Smooth muscle cell (in vitro differentiated cells): Measurements from ENCODE around the gene ACTL7A. TPM values are rescaled to one million over a fixed set of nuclear protein-coding genes. Genes with fewer than 3 reads are reported as not detected.
"Not testable (repeated sequence)": the region's sequence is repeated elsewhere in the genome, so short reads cannot be mapped to it uniquely, and the experiment has no call there.

Experiments
- DNase-seq: peaks from one replicate; lab custom pipeline; 2025; ENCODE audit not compliant: unreplicated experiment; lab: John Stamatoyannopoulos, UW
- H2AFZ ChIP-seq: fragments of 200-600 bp; sonication (generic); 2 replicates; pipeline ENCODE4 v1.6.0; 2016; ENCODE audit warnings: antibody characterized with exemption, low read depth, mild to moderate bottlenecking
- H3F3A ChIP-seq: fragments of 200-600 bp; sonication (generic); 2 replicates; pipeline ENCODE4 v1.6.0; 2017; ENCODE audit warnings: antibody characterized with exemption, low read depth
- H3K27ac ChIP-seq: fragments of 200-600 bp; sonication (generic); 2 replicates; pipeline ENCODE4 v1.5.1; 2016; ENCODE audit warnings: low read depth, mild to moderate bottlenecking
- H3K27me3 ChIP-seq: fragments of 200-600 bp; sonication (generic); 2 replicates; pipeline ENCODE4 v1.6.1; 2016; ENCODE audit warnings: low read depth, mild to moderate bottlenecking
- H3K36me3 ChIP-seq: fragments of 200-600 bp; sonication (generic); 2 replicates; pipeline ENCODE4 v1.5.1; 2016; ENCODE audit warnings: low read depth
- H3K4me1 ChIP-seq: fragments of 200-600 bp; sonication (generic); 2 replicates; pipeline ENCODE4 v1.5.1; 2016; ENCODE audit warnings: low read depth
- H3K4me2 ChIP-seq: fragments of 200-600 bp; sonication (generic); 2 replicates; pipeline ENCODE4 v1.6.0; 2016; ENCODE audit warnings: mild to moderate bottlenecking
- H3K4me3 ChIP-seq: fragments of 200-600 bp; sonication (generic); 2 replicates; pipeline ENCODE4 v1.5.1; 2016; ENCODE audit warnings: mild to moderate bottlenecking
- H3K79me2 ChIP-seq: fragments of 200-600 bp; sonication (generic); 2 replicates; pipeline ENCODE4 v1.6.0; 2016; ENCODE audit warnings: low read depth, mild to moderate bottlenecking
- H3K9ac ChIP-seq: fragments of 200-600 bp; sonication (generic); 2 replicates; pipeline ENCODE4 v1.6.0; 2016; ENCODE audit warnings: low read depth
- H3K9me3 ChIP-seq: fragments of 200-600 bp; sonication (generic); replicated peaks from 2 replicates; pipeline ENCODE4 v1.5.1; 2016; ENCODE audit warnings: low read depth
- H4K20me1 ChIP-seq: fragments of 200-600 bp; sonication (generic); 2 replicates; pipeline ENCODE4 v1.6.0; 2016; ENCODE audit warnings: low read depth
- WGBS: methylation state at CpG from one replicate; pipeline ENCODE4 v1.1.7; 2016; ENCODE audit warnings: low lambda C conversion rate; 5-methylcytosine and 5-hydroxymethylcytosine counted together
- polyA plus RNA-seq: library from polyadenylated mRNA; unstranded; fragments of >200 nt; fragmentation: Nextera tagmentation; extraction: Ambion mirVana; gene quantifications from 2 replicates; pipeline ENCODE4 v1.2.1, GENCODE V29; 2016
- total RNA-seq: library from RNA; depleted of rRNA; stranded (reverse); fragments of >200 nt; gene quantifications from 2 replicates; pipeline ENCODE4 v1.2.3, GENCODE V29; 2014
- TF ChIP-seq, protein P1 (sequence below): fragments of 200-600 bp; sonication (generic); IDR thresholded peaks from 2 replicates; pipeline ENCODE4 v1.5.1; 2017; ENCODE audit warnings: borderline replicate concordance, mild to moderate bottlenecking, antibody characterized with exemption; ENCODE audit not compliant: insufficient read depth, poor library complexity, severe bottlenecking

The ACTL7A gene
- total and polyA plus RNA-seq, 2 experiments from 2014 or later = not detected

DNA sequence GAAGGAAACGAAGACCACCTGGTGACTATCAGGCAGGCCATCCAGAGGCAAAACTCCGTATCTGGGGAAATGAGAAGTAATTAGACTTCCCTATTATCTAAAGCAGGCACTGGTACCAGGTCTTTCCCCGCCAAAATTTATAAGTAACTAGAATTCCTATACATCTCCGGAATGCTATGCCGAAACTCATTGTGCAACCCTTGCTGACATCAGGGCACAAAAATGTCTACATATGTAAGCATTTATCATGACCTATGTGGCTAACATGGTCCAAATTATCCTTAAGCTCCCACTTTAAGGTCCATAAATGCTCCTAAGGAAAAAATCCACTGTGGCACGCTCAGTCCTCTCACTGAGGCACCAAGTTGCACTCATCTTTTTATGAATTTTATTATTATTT lies 24.0 kb upstream of the ACTL7A start:
- 63% methylated on average over 6 of the region's 6 CpGs for WGBS
- TF ChIP-seq, protein P1, sequence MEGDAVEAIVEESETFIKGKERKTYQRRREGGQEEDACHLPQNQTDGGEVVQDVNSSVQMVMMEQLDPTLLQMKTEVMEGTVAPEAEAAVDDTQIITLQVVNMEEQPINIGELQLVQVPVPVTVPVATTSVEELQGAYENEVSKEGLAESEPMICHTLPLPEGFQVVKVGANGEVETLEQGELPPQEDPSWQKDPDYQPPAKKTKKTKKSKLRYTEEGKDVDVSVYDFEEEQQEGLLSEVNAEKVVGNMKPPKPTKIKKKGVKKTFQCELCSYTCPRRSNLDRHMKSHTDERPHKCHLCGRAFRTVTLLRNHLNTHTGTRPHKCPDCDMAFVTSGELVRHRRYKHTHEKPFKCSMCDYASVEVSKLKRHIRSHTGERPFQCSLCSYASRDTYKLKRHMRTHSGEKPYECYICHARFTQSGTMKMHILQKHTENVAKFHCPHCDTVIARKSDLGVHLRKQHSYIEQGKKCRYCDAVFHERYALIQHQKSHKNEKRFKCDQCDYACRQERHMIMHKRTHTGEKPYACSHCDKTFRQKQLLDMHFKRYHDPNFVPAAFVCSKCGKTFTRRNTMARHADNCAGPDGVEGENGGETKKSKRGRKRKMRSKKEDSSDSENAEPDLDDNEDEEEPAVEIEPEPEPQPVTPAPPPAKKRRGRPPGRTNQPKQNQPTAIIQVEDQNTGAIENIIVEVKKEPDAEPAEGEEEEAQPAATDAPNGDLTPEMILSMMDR = no peak
- Histone ChIP-seq H3K79me2 (no peaks in the 10 kb centered on the region), H3K27me3 (no peaks in the 10 kb centered on the region), H3K36me3 (no peaks in the 10 kb centered on the region), H3F3A (peaks cover 3% of the 10 kb centered on the region), H2AFZ (no peak overlapping the region), H4K20me1 (no peaks in the 10 kb centered on the region), H3K4me3 (no peak overlapping the region), H3K27ac (peak overlapping the region; percentile 67), H3K4me1 (peaks cover 21% of the 10 kb centered on the region), H3K9ac (no peak overlapping the region), H3K9me3 (no peaks in the 10 kb centered on the region), H3K4me2 (no peak overlapping the region)
- no peak for DNase-seq

DNA sequence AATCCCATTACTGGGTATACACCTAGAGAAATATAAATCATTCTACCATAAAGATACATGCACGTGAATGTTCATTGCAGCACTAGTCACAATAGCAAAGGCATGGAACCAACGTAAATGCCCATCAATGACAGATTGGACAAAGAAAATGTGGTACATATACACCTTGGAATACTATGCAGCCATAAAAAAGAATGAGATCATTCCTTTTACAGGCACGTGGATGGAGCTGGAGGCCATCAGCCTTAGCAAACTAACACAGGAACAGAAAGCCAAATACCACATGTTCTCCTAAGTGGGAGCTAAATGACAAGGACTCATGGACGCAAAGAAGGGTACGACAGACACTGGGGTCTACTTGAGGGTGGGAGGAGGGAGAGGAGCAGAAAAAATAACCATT lies 22.5 kb upstream of the ACTL7A start:
- H4K20me1 ChIP-seq, H3K4me2 ChIP-seq, H3K9me3 ChIP-seq, H3K27ac ChIP-seq, H3K36me3 ChIP-seq, DNase-seq, H3K79me2 ChIP-seq, H3K4me3 ChIP-seq, H3F3A ChIP-seq, H3K9ac ChIP-seq, H2AFZ ChIP-seq, H3K27me3 ChIP-seq: not testable (repeated sequence)
- peaks cover 21% of the 10 kb centered on the region for H3K4me1 ChIP-seq
- 90% methylated on average over 5 of the region's 5 CpGs for WGBS

DNA sequence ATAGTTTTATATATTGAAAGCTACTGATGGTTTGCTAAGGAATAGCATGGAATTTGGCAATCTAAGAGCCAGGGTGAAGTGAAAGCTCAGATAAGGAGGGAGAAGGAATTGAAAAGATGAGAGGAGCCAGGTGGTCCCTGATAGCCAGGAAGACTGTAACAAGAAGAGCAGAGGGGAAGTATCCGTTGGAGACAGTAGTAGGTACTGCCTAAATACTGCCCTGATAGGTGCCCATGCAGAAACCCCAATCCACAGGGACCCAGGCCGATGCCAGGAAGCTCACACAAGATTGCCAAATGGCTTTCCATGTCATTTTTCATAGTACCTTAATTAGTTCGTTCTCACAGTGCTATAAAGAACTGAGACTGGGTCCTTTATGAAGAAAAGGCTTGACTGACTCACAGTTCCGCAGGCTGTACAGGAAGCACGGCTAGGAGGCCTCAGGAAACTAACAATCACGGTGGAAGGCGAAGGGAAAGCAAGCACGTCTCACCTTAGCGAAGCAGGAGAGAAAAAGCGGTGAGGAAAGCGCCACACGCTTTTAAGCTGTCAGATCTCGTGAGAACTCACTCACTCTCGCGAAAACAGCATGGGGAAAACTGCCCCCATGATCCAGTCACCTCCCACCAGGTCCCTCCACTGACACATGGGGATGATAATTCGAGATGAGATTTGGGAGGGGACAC lies 19.3 kb upstream of the ACTL7A start:
- H3K9ac ChIP-seq = no peak overlapping the region
- no peaks in the 10 kb centered on the region for H3F3A ChIP-seq
- no peak overlapping the region for H3K4me2 ChIP-seq
- H2AFZ ChIP-seq = no peak overlapping the region
- no peaks in the 10 kb centered on the region for H4K20me1 ChIP-seq
- no peaks in the 10 kb centered on the region for H3K27me3 ChIP-seq
- TF ChIP-seq, protein P1 = no peak
- no peak overlapping the region for H3K27ac ChIP-seq
- WGBS = 85% methylated on average over 16 of the region's 16 CpGs
- H3K36me3 ChIP-seq = no peaks in the 10 kb centered on the region
- no peaks in the 10 kb centered on the region for H3K79me2 ChIP-seq
- no peaks in the 10 kb centered on the region for H3K9me3 ChIP-seq
- peaks cover 2% of the 10 kb centered on the region for H3K4me1 ChIP-seq
- DNase-seq = no peak
- H3K4me3 ChIP-seq = no peak overlapping the region

DNA sequence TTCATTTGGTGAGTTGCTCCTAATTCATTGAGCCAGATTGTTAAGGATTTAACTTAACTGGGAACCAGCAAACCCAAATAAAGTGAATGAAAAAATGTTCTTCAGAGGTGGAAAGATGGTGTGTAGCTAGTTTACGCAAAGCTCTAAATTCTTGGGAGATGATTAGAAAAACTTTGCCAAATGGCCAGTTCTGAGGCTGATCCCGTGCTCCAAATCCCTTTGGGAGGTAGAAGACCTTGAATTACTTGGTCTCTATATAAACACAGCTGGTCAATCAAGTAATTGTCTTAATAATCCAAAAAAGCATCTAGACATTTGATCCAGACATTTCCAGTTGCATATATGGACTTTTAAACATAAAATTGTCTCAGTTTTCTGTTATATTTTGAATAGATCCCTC lies 17.7 kb upstream of the ACTL7A start:
- H3K79me2 ChIP-seq = no peaks in the 10 kb centered on the region
- H3K9ac ChIP-seq = no peak overlapping the region
- no peaks in the 10 kb centered on the region for H3K4me1 ChIP-seq
- H3K27ac ChIP-seq = no peak overlapping the region
- H3K4me3 ChIP-seq = no peak overlapping the region
- H3K36me3 ChIP-seq = no peaks in the 10 kb centered on the region
- H3K4me2 ChIP-seq = no peak overlapping the region
- TF ChIP-seq, protein P1 = no peak
- no peaks in the 10 kb centered on the region for H3K27me3 ChIP-seq
- 84% methylated on average over 2 of the region's 2 CpGs for WGBS
- no peaks in the 10 kb centered on the region for H3K9me3 ChIP-seq
- no peak overlapping the region for H2AFZ ChIP-seq
- no peak for DNase-seq
- no peaks in the 10 kb centered on the region for H4K20me1 ChIP-seq
- no peaks in the 10 kb centered on the region for H3F3A ChIP-seq
